ENCODE data around the gene MRM2.

Gene MRM2

GRCh38 chr7:2255145-2256139, 13.4 kb upstream of the MRM2 start:
- TF ChIP-seq, protein P1, sequence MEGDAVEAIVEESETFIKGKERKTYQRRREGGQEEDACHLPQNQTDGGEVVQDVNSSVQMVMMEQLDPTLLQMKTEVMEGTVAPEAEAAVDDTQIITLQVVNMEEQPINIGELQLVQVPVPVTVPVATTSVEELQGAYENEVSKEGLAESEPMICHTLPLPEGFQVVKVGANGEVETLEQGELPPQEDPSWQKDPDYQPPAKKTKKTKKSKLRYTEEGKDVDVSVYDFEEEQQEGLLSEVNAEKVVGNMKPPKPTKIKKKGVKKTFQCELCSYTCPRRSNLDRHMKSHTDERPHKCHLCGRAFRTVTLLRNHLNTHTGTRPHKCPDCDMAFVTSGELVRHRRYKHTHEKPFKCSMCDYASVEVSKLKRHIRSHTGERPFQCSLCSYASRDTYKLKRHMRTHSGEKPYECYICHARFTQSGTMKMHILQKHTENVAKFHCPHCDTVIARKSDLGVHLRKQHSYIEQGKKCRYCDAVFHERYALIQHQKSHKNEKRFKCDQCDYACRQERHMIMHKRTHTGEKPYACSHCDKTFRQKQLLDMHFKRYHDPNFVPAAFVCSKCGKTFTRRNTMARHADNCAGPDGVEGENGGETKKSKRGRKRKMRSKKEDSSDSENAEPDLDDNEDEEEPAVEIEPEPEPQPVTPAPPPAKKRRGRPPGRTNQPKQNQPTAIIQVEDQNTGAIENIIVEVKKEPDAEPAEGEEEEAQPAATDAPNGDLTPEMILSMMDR (IDR thresholded peaks at IDR 0.05; ENCODE audit: borderline replicate concordance, control extremely low read depth, extremely low read depth, insufficient read depth, missing control alignments), result no peak
- DNase-seq (ENCODE audit: low spot score), result no peak
- in situ Hi-C loops (cut with MboI; ENCODE audit: low sequenced_read_pairs, unreplicated experiment), result no loop called here

- in situ Hi-C loops (cut with MboI; ENCODE audit: low sequenced_read_pairs, unreplicated experiment), result no loop called here
- TF ChIP-seq, protein P1 (IDR thresholded peaks at IDR 0.05; ENCODE audit: borderline replicate concordance, control extremely low read depth, extremely low read depth, insufficient read depth, missing control alignments), result no peak
- DNase-seq (ENCODE audit: low spot score), result no peak
These were observed 12.6 kb upstream of the MRM2 start for GRCh38 chr7:2254429-2255144.

DNA sequence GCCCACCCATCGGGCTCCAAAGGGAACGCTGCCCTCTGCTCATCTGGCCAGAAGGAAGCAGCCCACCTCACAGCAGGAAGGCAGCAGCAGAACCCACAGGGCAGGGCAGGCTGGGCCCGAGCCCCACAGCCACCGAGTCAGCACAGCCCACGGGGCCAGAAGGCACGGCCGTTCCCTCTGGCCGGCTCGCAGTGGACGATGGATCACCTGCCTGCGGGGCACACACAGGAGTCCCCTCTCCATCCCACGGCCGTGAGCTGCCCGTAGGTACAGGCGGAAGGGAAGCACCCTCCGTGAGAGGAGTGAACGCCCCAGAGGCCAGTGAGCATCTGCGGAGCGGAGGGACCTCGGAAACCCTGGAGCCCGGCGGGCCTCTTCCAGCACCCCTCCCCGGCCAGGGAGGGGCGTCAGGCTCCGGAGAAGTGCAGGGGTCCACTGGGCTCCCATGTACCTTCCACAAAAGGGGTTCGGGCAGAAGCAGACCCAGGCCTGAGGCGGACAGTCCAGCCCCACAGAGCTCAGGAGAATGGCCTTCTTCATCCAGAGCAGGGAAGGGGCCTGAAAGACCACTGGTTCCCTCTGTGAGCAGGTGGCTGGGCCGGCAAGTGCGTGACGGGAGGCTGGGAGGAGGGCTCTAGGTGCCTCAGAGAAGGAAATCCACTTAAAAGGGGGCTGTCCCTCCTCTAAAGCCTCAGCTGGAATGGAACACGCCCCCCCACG, 11.7 kb upstream of the MRM2 start:
- TF ChIP-seq, protein P1 (IDR thresholded peaks at IDR 0.05; ENCODE audit: borderline replicate concordance, control extremely low read depth, extremely low read depth, insufficient read depth, missing control alignments), result no peak
- in situ Hi-C loops (cut with MboI; ENCODE audit: low sequenced_read_pairs, unreplicated experiment), result no loop called here
- no peak for DNase-seq (ENCODE audit: low spot score)

DNA sequence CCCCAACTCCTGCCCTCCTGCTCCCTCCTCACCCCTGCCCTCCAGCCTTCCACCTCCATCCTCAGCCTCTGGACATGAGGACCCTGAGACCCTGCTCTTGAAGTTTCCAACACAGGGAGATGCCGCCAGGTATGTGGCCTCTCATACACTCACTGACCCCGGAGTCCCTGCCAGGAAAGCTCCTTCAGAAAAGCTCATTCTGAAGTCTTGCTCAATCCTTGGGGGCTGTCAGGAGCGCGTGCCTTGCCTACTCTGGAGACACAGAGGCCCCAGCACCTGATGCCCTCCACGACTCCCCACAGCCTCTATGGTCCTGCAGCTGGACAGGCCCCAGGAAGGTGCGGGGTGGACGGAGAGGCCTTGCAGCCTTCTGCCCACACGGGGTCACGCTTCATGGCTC, 11.0 kb upstream of the MRM2 start:
- DNase-seq (ENCODE audit: low spot score), result no peak
- TF ChIP-seq, protein P1 (IDR thresholded peaks at IDR 0.05; ENCODE audit: borderline replicate concordance, control extremely low read depth, extremely low read depth, insufficient read depth, missing control alignments), result no peak
- in situ Hi-C loops (cut with MboI; ENCODE audit: low sequenced_read_pairs, unreplicated experiment), result no loop called here

DNA sequence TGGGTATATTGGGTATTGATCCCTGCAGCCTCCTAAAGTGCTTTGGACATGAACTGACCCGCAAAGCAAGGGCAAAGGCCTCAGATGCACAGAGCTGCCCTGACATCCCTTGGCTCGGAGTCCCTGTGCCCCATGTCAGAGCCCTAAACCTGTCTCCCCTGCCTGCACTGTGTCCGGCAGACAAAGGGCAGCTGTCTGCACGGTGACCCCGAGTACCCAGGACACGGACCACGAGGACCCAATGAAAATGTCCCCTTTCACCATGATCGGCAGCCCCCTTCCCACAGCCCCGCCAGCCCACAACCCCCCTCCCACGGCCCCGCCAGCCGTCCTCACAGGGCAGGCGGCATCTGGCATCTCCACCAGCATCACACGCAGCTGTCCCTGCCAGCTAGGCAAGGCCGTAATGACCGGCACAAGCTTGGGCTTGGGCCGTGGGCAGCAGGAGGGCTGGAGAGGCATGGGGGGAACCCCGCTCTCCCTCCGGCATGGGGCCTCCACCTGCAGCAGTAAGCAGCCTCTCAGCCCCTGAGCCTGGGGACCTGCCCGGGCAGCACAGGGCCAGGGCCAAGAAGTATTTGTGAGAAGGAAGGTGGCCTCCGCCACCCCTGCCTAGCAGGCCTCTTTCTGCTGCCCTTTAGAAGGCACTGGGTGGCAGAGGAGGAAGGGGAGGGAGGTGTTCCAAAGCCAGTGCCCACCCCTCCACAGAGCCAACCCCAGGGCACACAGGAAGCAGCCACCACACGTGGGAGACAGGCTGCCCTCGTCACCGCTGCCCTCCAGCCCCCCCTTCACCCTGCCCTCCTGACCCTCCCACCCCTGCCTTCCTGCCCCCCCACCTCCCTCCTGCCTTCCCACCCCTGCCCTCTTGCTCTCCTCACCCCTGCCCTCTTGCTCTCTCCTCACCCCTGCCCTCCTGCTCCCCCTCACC, 10.1 kb upstream of the MRM2 start:
- in situ Hi-C loops (cut with MboI; ENCODE audit: low sequenced_read_pairs, unreplicated experiment), result no loop called here
- DNase-seq (ENCODE audit: low spot score), result no peak
- TF ChIP-seq, protein P1 (IDR thresholded peaks at IDR 0.05; ENCODE audit: borderline replicate concordance, control extremely low read depth, extremely low read depth, insufficient read depth, missing control alignments), result no peak
